Upper lobe of right lung (tissue), 1 donor: ENCODE measurements around the gene SRP19. TPM values are rescaled to one million over a fixed set of nuclear protein-coding genes. Genes with fewer than 3 reads are reported as not detected.
A peak's percentile ranks its signal among the peaks of the same experiment; 100 is the strongest.

ENCODE experiments used
- ATAC-seq: fragments of 200-7000 bp; cut with Tn5 transposase; one replicate; pipeline ENCODE4 v1.9.1; 2020; ENCODE audit warnings: mild to moderate bottlenecking, moderate library complexity
- DNase-seq: peaks from one replicate; pipeline ENCODE4 v3.0.0-alpha.2; 2020
- H3K27ac ChIP-seq: fragments of 200-600 bp; one replicate; pipeline ENCODE4 v1.8.0; 2022
- H3K27me3 ChIP-seq: fragments of 200-600 bp; one replicate; pipeline ENCODE4 v1.8.0; 2022; ENCODE audit warnings: mild to moderate bottlenecking
- H3K36me3 ChIP-seq: fragments of 200-600 bp; one replicate; pipeline ENCODE4 v1.8.0; 2022
- H3K4me1 ChIP-seq: fragments of 200-600 bp; one replicate; pipeline ENCODE4 v1.8.0; 2022
- H3K4me3 ChIP-seq: fragments of 200-600 bp; one replicate; pipeline ENCODE4 v1.8.0; 2022; ENCODE audit warnings: mild to moderate bottlenecking
- H3K9me3 ChIP-seq: fragments of 200-600 bp; one replicate; pipeline ENCODE4 v1.8.0; 2022
- CTCF ChIP-seq: fragments of 200-600 bp; IDR thresholded peaks from one replicate; pipeline ENCODE4 v1.8.0; 2022; ENCODE audit warnings: antibody characterized with exemption
- intact Hi-C: fragments of 100-400 bp; cut with DNase I; formaldehyde crosslinking; loops from one replicate; pipeline ENCODE4 v1.11.0; 2022
- total RNA-seq: library from RNA; stranded (reverse); fragmentation: NEBNext Ultra II Directional; extraction: Animal tissue kit (Norgen Biotek cat#: 25700); gene quantifications from one replicate; pipeline ENCODE4 v1.2.1, GENCODE V29; 2021
- donor health status: DM: no; HTN: yes; CAD: no; lungs with severe emphysema.

Gene SRP19
- total RNA-seq, 1 donor from 2014 or later: 22.8 TPM

- intact Hi-C loops: no loop called here
- no peak overlapping the region for H3K4me3 ChIP-seq
- peaks cover 61% of the 10 kb centered on the region for H3K36me3 ChIP-seq
Measured at GRCh38 chr5:112869948-112870347, 8.9 kb downstream of the SRP19 start.

GRCh38 chr5:112870966-112871365, 9.9 kb downstream of the SRP19 start:
- Histone ChIP-seq H3K27me3 (no peaks in the 10 kb centered on the region), H3K9me3 (no peaks in the 10 kb centered on the region), H3K4me3 (no peak overlapping the region), H3K27ac (no peak overlapping the region), H3K36me3 (peaks cover 60% of the 10 kb centered on the region), H3K4me1 (no peaks in the 10 kb centered on the region)
- intact Hi-C loops: no loop called here
- DNase-seq (no peak), ATAC-seq (no peak)
- no peak for TF ChIP-seq CTCF

More at GRCh38 chr5:112869948-112870347, 8.9 kb downstream of the SRP19 start:
- Histone ChIP-seq H3K27me3 (no peaks in the 10 kb centered on the region), H3K27ac (no peak overlapping the region), H3K4me1 (no peaks in the 10 kb centered on the region), H3K9me3 (no peaks in the 10 kb centered on the region)
- ATAC-seq (no peak), DNase-seq (no peak)
- no peak for TF ChIP-seq CTCF

- no peaks in the 10 kb centered on the region for H3K9me3 ChIP-seq
- H3K27me3 ChIP-seq: no peaks in the 10 kb centered on the region
- DNase-seq (no peak), ATAC-seq (no peak)
- no peak overlapping the region for H3K27ac ChIP-seq
- H3K36me3 ChIP-seq: peaks cover 57% of the 10 kb centered on the region
- no peak overlapping the region for H3K4me3 ChIP-seq
- peaks cover 9% of the 10 kb centered on the region for H3K4me1 ChIP-seq
- no peak for TF ChIP-seq CTCF
- intact Hi-C loops: no loop called here
Measured at GRCh38 chr5:112876362-112876761, 15.3 kb downstream of the SRP19 start.

- no peak overlapping the region for H3K4me3 ChIP-seq
- no peak overlapping the region for H3K27ac ChIP-seq
- no peak for TF ChIP-seq CTCF
- H3K36me3 ChIP-seq: peaks cover 70% of the 10 kb centered on the region
- H3K9me3 ChIP-seq: no peaks in the 10 kb centered on the region
- ATAC-seq (no peak), DNase-seq (no peak)
- H3K27me3 ChIP-seq: no peaks in the 10 kb centered on the region
- peaks cover 9% of the 10 kb centered on the region for H3K4me1 ChIP-seq
- intact Hi-C loops: no loop called here
Measured at GRCh38 chr5:112878101-112878500, 17.0 kb downstream of the SRP19 start.

GRCh38 chr5:112878760-112879159, 17.7 kb downstream of the SRP19 start:
- Histone ChIP-seq H3K4me1 (peaks cover 9% of the 10 kb centered on the region), H3K27ac (peak overlapping the region; percentile 11), H3K9me3 (no peaks in the 10 kb centered on the region), H3K36me3 (peaks cover 76% of the 10 kb centered on the region), H3K4me3 (no peak overlapping the region), H3K27me3 (no peaks in the 10 kb centered on the region)
- no peak for TF ChIP-seq CTCF
- intact Hi-C loops: no loop called here
- ATAC-seq (no peak), DNase-seq (no peak)
